ENCODE results near the gene RELN. TPM values are rescaled to one million over a fixed set of nuclear protein-coding genes. Genes with fewer than 3 reads are reported as not detected.
"Not testable (repeated sequence)": the region's sequence is repeated elsewhere in the genome, so short reads cannot be mapped to it uniquely, and the experiment has no call there.

Gene RELN
- total RNA-seq, 6 donors from 2014 or later = 1.1 to 3.6 (median 2.6) TPM; not detected in 1

DNA sequence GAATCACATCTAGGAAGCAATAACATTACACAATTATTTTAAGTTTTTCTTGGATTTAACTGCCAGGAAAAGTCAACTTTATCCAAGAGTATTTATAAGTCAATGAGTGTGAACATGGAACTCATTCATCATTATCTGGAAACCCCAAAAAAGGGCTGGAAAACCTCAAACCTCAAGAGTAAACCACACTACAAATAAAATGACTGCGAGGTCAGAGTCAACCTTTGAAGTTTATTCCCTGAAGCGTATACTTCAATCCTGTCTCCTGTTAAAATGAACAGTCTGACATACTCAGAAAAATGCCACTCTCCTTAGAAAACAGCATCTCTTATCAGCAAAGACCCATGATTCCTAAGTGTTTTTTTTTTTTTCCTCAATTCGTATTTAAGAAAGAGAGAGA lies 86.5 kb downstream of the RELN start:
- ATAC-seq (ENCODE audit: low FRiP score in 2 of 2) (no peak), DNase-seq (no peak)
- H3K4me3 ChIP-seq = no peak overlapping the region
- no peaks in the 10 kb centered on the region for H3K9me3 ChIP-seq
- H3K36me3 ChIP-seq = no peaks in the 10 kb centered on the region
- H3K27ac ChIP-seq = no peak overlapping the region
- WGBS, 2 donors = 12 to 15% methylated on average over 3 of the region's 3 CpGs
- TF ChIP-seq, protein P1, sequence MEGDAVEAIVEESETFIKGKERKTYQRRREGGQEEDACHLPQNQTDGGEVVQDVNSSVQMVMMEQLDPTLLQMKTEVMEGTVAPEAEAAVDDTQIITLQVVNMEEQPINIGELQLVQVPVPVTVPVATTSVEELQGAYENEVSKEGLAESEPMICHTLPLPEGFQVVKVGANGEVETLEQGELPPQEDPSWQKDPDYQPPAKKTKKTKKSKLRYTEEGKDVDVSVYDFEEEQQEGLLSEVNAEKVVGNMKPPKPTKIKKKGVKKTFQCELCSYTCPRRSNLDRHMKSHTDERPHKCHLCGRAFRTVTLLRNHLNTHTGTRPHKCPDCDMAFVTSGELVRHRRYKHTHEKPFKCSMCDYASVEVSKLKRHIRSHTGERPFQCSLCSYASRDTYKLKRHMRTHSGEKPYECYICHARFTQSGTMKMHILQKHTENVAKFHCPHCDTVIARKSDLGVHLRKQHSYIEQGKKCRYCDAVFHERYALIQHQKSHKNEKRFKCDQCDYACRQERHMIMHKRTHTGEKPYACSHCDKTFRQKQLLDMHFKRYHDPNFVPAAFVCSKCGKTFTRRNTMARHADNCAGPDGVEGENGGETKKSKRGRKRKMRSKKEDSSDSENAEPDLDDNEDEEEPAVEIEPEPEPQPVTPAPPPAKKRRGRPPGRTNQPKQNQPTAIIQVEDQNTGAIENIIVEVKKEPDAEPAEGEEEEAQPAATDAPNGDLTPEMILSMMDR (IDR thresholded peaks at IDR 0.05) = no peak
- TF ChIP-seq EP300 (IDR thresholded peaks at IDR 0.05) = no peak
- TF ChIP-seq POLR2A (IDR thresholded peaks at IDR 0.05) = no peak
- TF ChIP-seq POLR2AphosphoS5 (IDR thresholded peaks at IDR 0.05) = no peak
- no peaks in the 10 kb centered on the region for H3K27me3 ChIP-seq
- no peaks in the 10 kb centered on the region for H3K4me1 ChIP-seq

DNA sequence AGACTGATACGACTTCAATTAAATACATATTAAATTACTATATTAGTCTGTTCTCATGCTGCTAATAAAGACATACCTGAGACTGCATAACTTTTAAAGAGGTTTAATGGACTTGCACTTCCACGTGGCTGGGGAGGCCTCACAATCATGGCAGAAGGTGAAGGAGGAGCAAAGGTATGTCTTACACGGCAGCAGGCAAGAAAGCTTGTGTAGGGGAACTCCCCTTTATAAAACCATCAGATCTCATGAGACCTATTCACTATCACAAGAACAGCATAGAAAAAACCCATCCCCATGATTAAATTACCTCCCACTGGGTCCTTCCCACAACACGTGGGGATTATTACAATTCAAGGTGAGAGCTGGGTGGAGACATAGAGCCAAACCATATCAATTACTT lies 92.6 kb downstream of the RELN start:
- H3K4me1 ChIP-seq; H3K27me3 ChIP-seq; H3K27ac ChIP-seq; DNase-seq; H3K4me3 ChIP-seq; H3K36me3 ChIP-seq; ATAC-seq (ENCODE audit: low FRiP score in 2 of 2); H3K9me3 ChIP-seq: not testable (repeated sequence)
- WGBS, 2 donors = 83% methylated on average over 4 of the region's 4 CpGs

DNA sequence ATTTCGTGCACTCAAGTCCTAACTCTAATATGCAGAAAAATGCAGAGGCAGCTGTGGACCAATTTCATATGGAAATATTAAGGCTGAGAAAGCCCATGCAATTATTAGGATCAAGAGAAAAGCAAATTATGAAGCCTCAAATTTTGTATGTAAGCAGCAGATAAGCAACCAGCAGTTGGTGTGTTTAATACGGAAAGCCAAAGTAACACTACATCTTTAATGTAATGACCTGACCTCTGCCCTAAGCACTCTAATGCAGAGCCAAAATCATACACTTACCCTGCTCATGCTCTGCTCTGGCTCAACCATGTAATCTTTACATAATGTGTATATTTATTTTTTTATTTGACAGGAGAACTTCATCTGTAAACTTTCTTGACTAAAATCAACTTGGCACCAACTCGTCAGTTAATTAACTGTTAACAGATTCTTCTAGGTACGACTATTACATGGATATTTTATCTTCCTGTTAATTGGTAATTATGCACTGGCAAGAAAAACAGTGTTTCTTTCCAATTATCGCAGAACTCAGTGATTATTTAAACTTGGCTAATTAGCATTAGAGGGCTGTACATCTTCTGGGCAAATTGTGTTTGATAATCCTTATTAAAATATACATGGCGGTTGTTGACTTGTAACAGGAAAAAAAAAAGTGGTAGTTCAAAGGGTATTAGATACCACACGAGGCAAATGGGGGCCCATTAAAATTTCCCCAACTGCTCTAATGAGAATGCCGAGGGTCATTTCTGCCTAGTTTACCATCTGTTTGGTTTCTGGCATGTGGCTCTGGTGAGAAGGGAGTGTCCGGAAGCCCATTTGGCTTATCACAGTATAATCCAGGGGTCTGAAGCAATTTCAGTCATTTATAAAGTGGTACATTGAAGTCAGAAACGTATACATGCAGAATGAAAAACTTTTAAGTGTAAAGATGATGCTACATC lies 94.5 kb downstream of the RELN start:
- Histone ChIP-seq H3K4me3 (no peak overlapping the region), H3K27ac (no peak overlapping the region), H3K27me3 (no peaks in the 10 kb centered on the region), H3K4me1 (no peaks in the 10 kb centered on the region), H3K9me3 (no peaks in the 10 kb centered on the region), H3K36me3 (no peaks in the 10 kb centered on the region)
- DNase-seq (no peak), ATAC-seq (ENCODE audit: low FRiP score in 2 of 2) (no peak)
- TF ChIP-seq, protein P1 (IDR thresholded peaks at IDR 0.05) = no peak
- TF ChIP-seq EP300 (IDR thresholded peaks at IDR 0.05) (no peak), POLR2AphosphoS5 (IDR thresholded peaks at IDR 0.05) (no peak), POLR2A (IDR thresholded peaks at IDR 0.05) (no peak)
- 62% methylated on average over 10 of the region's 10 CpGs for WGBS, 2 donors

DNA sequence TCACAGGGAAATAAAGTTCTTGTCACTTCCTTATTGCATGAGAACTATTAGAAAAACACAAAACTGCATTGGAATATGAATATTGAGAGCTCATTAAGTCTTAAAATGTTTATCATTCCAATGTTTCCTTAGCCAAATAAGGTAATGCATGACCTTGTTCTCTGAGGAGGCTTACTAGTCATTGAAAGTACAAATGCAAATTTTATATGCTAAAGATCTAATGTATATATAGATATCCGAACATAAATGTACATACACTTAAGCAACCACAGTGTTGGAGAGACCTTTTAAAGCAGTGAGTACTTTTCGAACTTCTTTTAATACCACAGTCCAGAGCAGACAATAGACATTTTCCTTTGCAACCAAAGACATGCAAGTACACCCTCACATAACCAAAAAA lies 96.1 kb downstream of the RELN start:
- whole genome bisulfite sequencing, 2 donors = 74 to 76% methylated on average over 2 of the region's 2 CpGs
- no peaks in the 10 kb centered on the region for H3K4me1 ChIP-seq
- no peak overlapping the region for H3K27ac ChIP-seq
- no peak overlapping the region for H3K4me3 ChIP-seq
- H3K9me3 ChIP-seq = no peaks in the 10 kb centered on the region
- DNase-seq (no peak), ATAC-seq (ENCODE audit: low FRiP score in 2 of 2) (no peak)
- TF ChIP-seq POLR2A (IDR thresholded peaks at IDR 0.05) (no peak), POLR2AphosphoS5 (IDR thresholded peaks at IDR 0.05) (no peak), EP300 (IDR thresholded peaks at IDR 0.05) (no peak)
- TF ChIP-seq, protein P1 (IDR thresholded peaks at IDR 0.05) = no peak
- H3K27me3 ChIP-seq = no peaks in the 10 kb centered on the region
- no peaks in the 10 kb centered on the region for H3K36me3 ChIP-seq

DNA sequence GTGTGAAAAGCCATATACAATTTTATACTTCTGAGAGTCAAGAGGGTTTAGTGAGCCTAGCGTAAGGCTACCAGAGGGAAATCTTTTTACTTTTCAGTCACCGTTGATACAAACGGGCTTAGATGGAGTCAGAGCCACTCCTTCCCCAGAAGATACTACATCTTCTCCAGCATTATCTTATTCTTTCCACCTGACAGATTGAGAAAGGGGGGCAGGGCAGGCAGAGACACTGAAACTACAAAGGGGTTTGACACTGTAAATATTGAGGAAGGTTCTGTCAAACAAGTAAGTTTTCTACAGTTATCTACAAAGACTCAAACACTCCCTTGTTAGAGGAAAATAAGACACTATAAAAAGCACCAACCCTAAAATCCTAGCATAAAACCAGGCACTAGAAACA lies 100.0 kb downstream of the RELN start:
- H3K27me3 ChIP-seq = no peaks in the 10 kb centered on the region
- H3K36me3 ChIP-seq = no peaks in the 10 kb centered on the region
- ATAC-seq (ENCODE audit: low FRiP score in 2 of 2) (no peak), DNase-seq (no peak)
- no peak overlapping the region for H3K27ac ChIP-seq
- H3K4me3 ChIP-seq = no peak overlapping the region
- WGBS, 2 donors = 54 to 60% methylated on average over 3 of the region's 3 CpGs
- TF ChIP-seq POLR2A (IDR thresholded peaks at IDR 0.05) = no peak
- TF ChIP-seq, protein P1 (IDR thresholded peaks at IDR 0.05) = no peak
- H3K9me3 ChIP-seq = peaks cover 0 to 4% (median 0%) of the 10 kb centered on the region in 4 donors
- H3K4me1 ChIP-seq = no peaks in the 10 kb centered on the region
